Measurements from ENCODE around the gene ARSI. TPM values are rescaled to one million over a fixed set of nuclear protein-coding genes. Genes with fewer than 3 reads are reported as not detected.

The ARSI gene
- total RNA-seq, 1 donor from 2014 or later, result not detected

GRCh38 chr5:150322202-150322601 is 19.5 kb upstream of the ARSI start:
- Mint-ChIP-seq H3K4me3 (ENCODE audit: low read depth) (no peak overlapping the region), H3K4me1 (ENCODE audit: low read depth) (peaks cover 9% of the 10 kb centered on the region), H3K27ac (no peak overlapping the region), H3K27me3 (peaks cover 9% of the 10 kb centered on the region), H3K9me3 (ENCODE audit: low read depth) (no peaks in the 10 kb centered on the region), H3K36me3 (ENCODE audit: insufficient read depth) (no peaks in the 10 kb centered on the region)
- no peak for DNase-seq (ENCODE audit: low spot score, unreplicated experiment)
- TF ChIP-seq, protein P1, sequence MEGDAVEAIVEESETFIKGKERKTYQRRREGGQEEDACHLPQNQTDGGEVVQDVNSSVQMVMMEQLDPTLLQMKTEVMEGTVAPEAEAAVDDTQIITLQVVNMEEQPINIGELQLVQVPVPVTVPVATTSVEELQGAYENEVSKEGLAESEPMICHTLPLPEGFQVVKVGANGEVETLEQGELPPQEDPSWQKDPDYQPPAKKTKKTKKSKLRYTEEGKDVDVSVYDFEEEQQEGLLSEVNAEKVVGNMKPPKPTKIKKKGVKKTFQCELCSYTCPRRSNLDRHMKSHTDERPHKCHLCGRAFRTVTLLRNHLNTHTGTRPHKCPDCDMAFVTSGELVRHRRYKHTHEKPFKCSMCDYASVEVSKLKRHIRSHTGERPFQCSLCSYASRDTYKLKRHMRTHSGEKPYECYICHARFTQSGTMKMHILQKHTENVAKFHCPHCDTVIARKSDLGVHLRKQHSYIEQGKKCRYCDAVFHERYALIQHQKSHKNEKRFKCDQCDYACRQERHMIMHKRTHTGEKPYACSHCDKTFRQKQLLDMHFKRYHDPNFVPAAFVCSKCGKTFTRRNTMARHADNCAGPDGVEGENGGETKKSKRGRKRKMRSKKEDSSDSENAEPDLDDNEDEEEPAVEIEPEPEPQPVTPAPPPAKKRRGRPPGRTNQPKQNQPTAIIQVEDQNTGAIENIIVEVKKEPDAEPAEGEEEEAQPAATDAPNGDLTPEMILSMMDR (IDR thresholded peaks at IDR 0.05; ENCODE audit: unreplicated experiment), result no peak

GRCh38 chr5:150321784-150322183 is 19.1 kb upstream of the ARSI start:
- TF ChIP-seq, protein P1 (IDR thresholded peaks at IDR 0.05; ENCODE audit: unreplicated experiment), result no peak
- no peak overlapping the region for H3K27ac Mint-ChIP-seq
- H3K36me3 Mint-ChIP-seq (ENCODE audit: insufficient read depth), result no peaks in the 10 kb centered on the region
- DNase-seq (ENCODE audit: low spot score, unreplicated experiment), result no peak
- no peaks in the 10 kb centered on the region for H3K9me3 Mint-ChIP-seq (ENCODE audit: low read depth)
- H3K4me3 Mint-ChIP-seq (ENCODE audit: low read depth), result no peak overlapping the region
- peaks cover 9% of the 10 kb centered on the region for H3K4me1 Mint-ChIP-seq (ENCODE audit: low read depth)
- H3K27me3 Mint-ChIP-seq, result peaks cover 8% of the 10 kb centered on the region

GRCh38 chr5:150321211-150321610 is 18.5 kb upstream of the ARSI start:
- Mint-ChIP-seq H3K36me3 (ENCODE audit: insufficient read depth) (no peaks in the 10 kb centered on the region), H3K27ac (no peak overlapping the region), H3K4me3 (ENCODE audit: low read depth) (no peak overlapping the region), H3K4me1 (ENCODE audit: low read depth) (peaks cover 9% of the 10 kb centered on the region), H3K9me3 (ENCODE audit: low read depth) (no peaks in the 10 kb centered on the region), H3K27me3 (peaks cover 8% of the 10 kb centered on the region)
- TF ChIP-seq, protein P1 (IDR thresholded peaks at IDR 0.05; ENCODE audit: unreplicated experiment), result no peak
- no peak for DNase-seq (ENCODE audit: low spot score, unreplicated experiment)

DNA sequence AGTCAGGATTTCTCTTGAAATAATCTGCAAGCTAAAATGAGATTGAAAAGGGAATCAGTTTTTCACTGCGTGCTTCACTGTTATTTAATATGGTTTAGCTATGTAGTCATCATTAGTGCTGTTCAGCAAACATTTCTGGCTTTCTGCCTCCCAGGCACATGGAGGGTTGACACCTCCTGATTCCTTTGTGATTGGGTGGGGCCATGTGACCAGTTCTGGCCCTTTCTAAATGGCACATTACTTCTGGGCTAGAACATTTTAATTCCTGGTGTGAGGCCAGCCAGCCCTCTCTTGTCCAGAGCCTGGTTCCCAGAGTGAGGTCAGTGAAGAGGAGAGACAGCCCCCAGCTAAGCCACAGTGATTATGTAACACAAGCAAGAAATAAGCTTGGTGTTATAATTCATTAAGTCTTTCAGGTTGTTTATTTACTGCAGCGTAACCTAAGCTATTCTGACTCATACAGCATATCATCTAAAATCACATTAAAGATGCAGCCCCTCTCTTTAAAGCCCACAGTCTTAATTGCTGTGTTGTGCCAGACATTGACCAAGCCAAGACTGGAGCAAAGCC is 17.4 kb upstream of the ARSI start:
- Mint-ChIP-seq H3K4me1 (ENCODE audit: low read depth) (peaks cover 5% of the 10 kb centered on the region), H3K4me3 (ENCODE audit: low read depth) (no peak overlapping the region), H3K36me3 (ENCODE audit: insufficient read depth) (no peaks in the 10 kb centered on the region), H3K27me3 (peaks cover 8% of the 10 kb centered on the region), H3K27ac (no peak overlapping the region), H3K9me3 (ENCODE audit: low read depth) (no peaks in the 10 kb centered on the region)
- TF ChIP-seq, protein P1 (IDR thresholded peaks at IDR 0.05; ENCODE audit: unreplicated experiment), result no peak
- no peak for DNase-seq (ENCODE audit: low spot score, unreplicated experiment)

- no peak overlapping the region for H3K27ac Mint-ChIP-seq
- DNase-seq (ENCODE audit: low spot score, unreplicated experiment), result no peak
- no peaks in the 10 kb centered on the region for H3K9me3 Mint-ChIP-seq (ENCODE audit: low read depth)
- TF ChIP-seq, protein P1 (IDR thresholded peaks at IDR 0.05; ENCODE audit: unreplicated experiment), result no peak
- no peak overlapping the region for H3K4me3 Mint-ChIP-seq (ENCODE audit: low read depth)
- H3K4me1 Mint-ChIP-seq (ENCODE audit: low read depth), result peaks cover 4% of the 10 kb centered on the region
- H3K27me3 Mint-ChIP-seq, result peaks cover 8% of the 10 kb centered on the region
- H3K36me3 Mint-ChIP-seq (ENCODE audit: insufficient read depth), result no peaks in the 10 kb centered on the region
Measured at GRCh38 chr5:150319484-150319790, 16.7 kb upstream of the ARSI start.

Data from progenitor cell of endocrine pancreas (in vitro differentiated cells).